GM18511 (cell line): ENCODE data around the gene SIK2.

ENCODE experiments used
- ATAC-seq: cut with Tn5 transposase; IDR thresholded peaks from one replicate; pipeline ENCODE4 v1.9.1; 2021; ENCODE audit warnings: mild to moderate bottlenecking, moderate library complexity; ENCODE audit not compliant: unreplicated experiment

SIK2 gene

DNA sequence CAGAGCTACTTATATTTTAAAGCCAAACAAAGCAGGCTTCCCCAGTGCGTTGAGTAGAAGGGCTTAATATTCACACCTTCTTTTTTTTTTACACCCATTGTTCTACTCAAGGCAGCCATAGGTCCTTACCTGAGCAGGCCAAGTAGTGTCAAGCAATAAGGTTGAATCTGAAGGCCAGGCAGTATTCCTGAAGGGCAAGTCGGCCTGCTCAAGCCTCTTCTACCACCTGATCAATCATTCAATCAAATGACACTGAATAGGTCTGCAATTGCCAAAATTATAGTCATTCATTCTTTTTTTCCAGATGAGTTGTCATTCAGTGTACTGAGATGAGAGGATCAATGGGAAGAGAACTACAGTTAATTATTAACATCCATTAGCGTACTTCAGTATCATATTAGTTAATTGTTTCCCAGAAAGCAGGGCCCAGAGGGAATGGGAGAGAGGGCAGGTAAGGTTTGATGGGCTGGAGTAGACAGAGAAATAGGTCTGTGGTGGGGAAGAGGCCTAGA lies 175.9 kb downstream of the SIK2 start:
- ATAC-seq, result no peak

DNA sequence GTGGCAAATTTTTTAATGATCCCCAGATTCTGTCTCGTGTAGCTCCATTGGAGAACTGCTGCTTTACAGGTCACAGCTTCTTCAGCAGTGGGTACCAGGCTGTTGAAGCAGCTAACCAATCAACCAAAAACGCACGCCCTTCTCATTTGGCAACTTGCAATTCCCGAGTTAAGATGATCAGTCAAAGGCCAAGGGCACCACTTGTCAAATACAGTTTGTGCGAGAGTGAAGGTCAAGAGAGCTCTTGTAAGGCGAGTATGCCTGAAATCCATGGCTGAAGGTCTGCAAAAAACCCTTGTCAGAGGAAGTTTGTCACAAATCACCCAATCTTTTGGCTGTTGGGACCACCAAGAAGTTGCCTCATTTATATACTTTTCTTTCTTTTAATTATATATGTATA lies 176.9 kb downstream of the SIK2 start:
- ATAC-seq, result no peak
